Activated CD8-positive, alpha-beta T cell treated with anti-CD3 and anti-CD28 coated beads for 36 hours (primary cell): ENCODE measurements around the gene FAP. TPM values are rescaled to one million over a fixed set of nuclear protein-coding genes. Genes with fewer than 3 reads are reported as not detected.

Experiments
- ATAC-seq: fragments of 200-7000 bp; cut with Tn5 transposase; one replicate; pipeline ENCODE4 v1.10.0; 2021; ENCODE audit warnings: mild to moderate bottlenecking, moderate library complexity
- CTCF ChIA-PET: fragments of 350-600 bp; sonication (Branson Sonifier 250); formaldehyde crosslinking; loops from one replicate; lab custom pipeline; 2021; ENCODE audit warnings: antibody characterized with exemption; lab: Charles Lee
- POLR2A ChIA-PET: fragments of 350-600 bp; sonication (Branson Sonifier 250); formaldehyde crosslinking; loops from one replicate; lab custom pipeline; 2021; ENCODE audit warnings: antibody characterized with exemption; lab: Charles Lee
- DNase-seq: peaks from one replicate; pipeline ENCODE4 v3.0.0-alpha.2; 2020
- H3K27ac Mint-ChIP-seq: one replicate; pipeline ENCODE4 v1.8.0; 2021; ENCODE audit warnings: mild to moderate bottlenecking, mixed read lengths
- H3K27me3 Mint-ChIP-seq: one replicate; pipeline ENCODE4 v1.8.0; 2021; ENCODE audit warnings: mixed read lengths
- H3K36me3 Mint-ChIP-seq: one replicate; pipeline ENCODE4 v1.8.0; 2021; ENCODE audit warnings: low read depth, mixed read lengths
- H3K4me1 Mint-ChIP-seq: one replicate; pipeline ENCODE4 v1.8.0; 2021; ENCODE audit warnings: low read depth, mixed read lengths
- H3K4me3 Mint-ChIP-seq: one replicate; pipeline ENCODE4 v1.8.0; 2021; ENCODE audit warnings: mild to moderate bottlenecking, moderate library complexity, mixed read lengths
- H3K9me3 Mint-ChIP-seq: one replicate; pipeline ENCODE4 v1.8.0; 2021; ENCODE audit warnings: mixed read lengths
- CTCF ChIP-seq: fragments of 200-600 bp; IDR thresholded peaks from one replicate; pipeline ENCODE4 v1.8.0; 2022; ENCODE audit warnings: antibody characterized with exemption, mild to moderate bottlenecking
- intact Hi-C: fragments of 100-400 bp; cut with micrococcal nuclease; formaldehyde crosslinking; loops from one replicate; pipeline ENCODE4 v1.10.0; 2022
- total RNA-seq, 2 experiments: library from RNA; stranded (reverse); gene quantifications; one replicate each; pipeline ENCODE4 v1.2.3, GENCODE V29; 2021

Gene FAP
- total RNA-seq, 2 experiments from 2014 or later = not detected

- H3K27me3 Mint-ChIP-seq = peaks cover 19% of the 10 kb centered on the region
Measured at GRCh38 chr2:162143969-162144368, 99.3 kb downstream of the FAP start.

GRCh38 chr2:162138310-162138709 lies 104.9 kb downstream of the FAP start:
- intact Hi-C loops = no loop called here
- H3K9me3 Mint-ChIP-seq = no peaks in the 10 kb centered on the region
- no peaks in the 10 kb centered on the region for H3K4me1 Mint-ChIP-seq
- DNase-seq = no peak
- H3K27ac Mint-ChIP-seq = no peak overlapping the region
- POLR2A ChIA-PET = no interaction called here
- no peaks in the 10 kb centered on the region for H3K36me3 Mint-ChIP-seq
- no peak for ATAC-seq
- no peak for TF ChIP-seq CTCF
- H3K4me3 Mint-ChIP-seq = no peak overlapping the region
- H3K27me3 Mint-ChIP-seq = peaks cover 12% of the 10 kb centered on the region
- CTCF ChIA-PET = interaction anchor here (1.2 to 3.3 kb wide), 4 partner anchors 10 to 160 kb away, joined by 3 to 13 read pairs (median 4); no protein-coding TSS in a partner anchor

More at GRCh38 chr2:162143969-162144368, 99.3 kb downstream of the FAP start:
- Mint-ChIP-seq H3K36me3 (no peaks in the 10 kb centered on the region), H3K27ac (no peak overlapping the region), H3K4me3 (no peak overlapping the region), H3K9me3 (no peaks in the 10 kb centered on the region), H3K4me1 (no peaks in the 10 kb centered on the region)
- intact Hi-C loops = no loop called here
- TF ChIP-seq CTCF = no peak
- POLR2A ChIA-PET = interaction anchor here (0.6 kb wide), 1 partner anchor 178 kb away, joined by 3 read pairs; no protein-coding TSS in a partner anchor
- DNase-seq (no peak), ATAC-seq (no peak)
- CTCF ChIA-PET = interaction anchor here (1.3 to 1.8 kb wide), 3 partner anchors 9 to 77 kb away, joined by 4 to 13 read pairs (median 4); no protein-coding TSS in a partner anchor

DNA sequence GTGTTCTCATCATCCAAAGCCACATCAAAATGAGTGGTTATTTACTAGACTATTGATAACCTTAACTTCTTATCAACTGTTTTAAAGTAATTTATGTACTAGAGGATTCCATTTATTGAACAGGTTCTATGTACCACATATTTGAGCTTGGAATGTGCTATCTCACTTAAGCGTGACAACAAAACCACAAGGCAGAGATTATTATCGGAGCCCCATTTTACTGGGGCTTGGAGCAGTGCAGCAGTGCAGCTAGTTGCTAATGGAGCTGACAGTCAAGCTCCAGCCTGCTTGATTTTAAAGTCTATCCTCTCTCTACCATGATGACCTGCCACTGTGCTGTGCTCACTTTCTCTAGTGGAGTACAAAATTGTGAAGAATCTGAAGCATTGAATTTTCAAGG lies 115.8 kb downstream of the FAP start:
- peaks cover 6% of the 10 kb centered on the region for H3K4me1 Mint-ChIP-seq
- intact Hi-C loops = no loop called here
- CTCF ChIA-PET = interaction anchor here (0.7 to 5.0 kb wide), 8 partner anchors 26 to 541 kb away, joined by 3 to 44 read pairs (median 4); no protein-coding TSS in a partner anchor
- H3K27me3 Mint-ChIP-seq = no peaks in the 10 kb centered on the region
- POLR2A ChIA-PET = interaction anchor here (0.6 kb wide), 2 partner anchors 10 to 412 kb away, joined by 3 read pairs; no protein-coding TSS in a partner anchor
- TF ChIP-seq CTCF = no peak
- H3K9me3 Mint-ChIP-seq = peaks cover 2% of the 10 kb centered on the region
- no peak overlapping the region for H3K27ac Mint-ChIP-seq
- ATAC-seq = no peak
- H3K4me3 Mint-ChIP-seq = no peak overlapping the region
- no peak for DNase-seq
- no peaks in the 10 kb centered on the region for H3K36me3 Mint-ChIP-seq

DNA sequence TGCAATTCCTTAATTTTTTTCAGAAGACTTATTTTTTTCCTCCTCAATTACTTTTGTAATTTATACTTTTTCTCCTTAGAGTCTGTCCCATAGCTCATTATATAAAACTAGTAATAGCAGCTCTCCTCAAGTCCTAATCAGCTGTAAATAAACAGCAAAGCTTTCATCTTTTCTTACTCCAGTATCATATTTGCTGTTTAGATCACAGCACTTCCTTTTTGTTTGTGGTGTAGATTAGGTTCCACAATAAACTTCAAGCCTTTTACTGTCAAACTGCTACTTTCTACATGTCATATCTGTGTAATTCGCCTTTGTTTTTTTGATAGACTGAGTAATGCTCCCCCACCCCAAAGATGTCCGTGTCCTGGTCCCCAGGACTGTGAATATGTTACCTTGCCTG lies 116.7 kb downstream of the FAP start:
- H3K4me1 Mint-ChIP-seq = peaks cover 6% of the 10 kb centered on the region
- ATAC-seq = no peak
- intact Hi-C loops = no loop called here

More for the DNA sequence above, 116.7 kb downstream of the FAP start:
- Mint-ChIP-seq H3K4me3 (no peak overlapping the region), H3K27me3 (no peaks in the 10 kb centered on the region), H3K36me3 (no peaks in the 10 kb centered on the region), H3K27ac (no peak overlapping the region), H3K9me3 (peaks cover 2% of the 10 kb centered on the region)
- POLR2A ChIA-PET = interaction anchor here (0.8 kb wide), 1 partner anchor 53 kb away, joined by 3 read pairs; no protein-coding TSS in a partner anchor
- TF ChIP-seq CTCF = no peak
- no peak for DNase-seq
- CTCF ChIA-PET = interaction anchor here (0.6 to 5.0 kb wide), 11 partner anchors 12 to 540 kb away, joined by 3 to 44 read pairs (median 5); no protein-coding TSS in a partner anchor
